Fibroblast of skin of left quadriceps (primary cell): Measurements from ENCODE around the gene C1orf35.

Source experiments
- DNase-seq, 2 experiments: peaks; one replicate each; pipeline ENCODE4 v3.0.0-alpha.2; 2013; ENCODE audit warnings: low read depth in 2 of 2

The C1orf35 gene

GRCh38 chr1:228109073-228109961 lies 6.2 kb upstream of the C1orf35 start, which contains the start of gene MRPL55:
TSS of gene MRPL55 (minus strand) at chr1:228109299. CDS start at chr1:228108260, 1,039 bp downstream.
- DNase-seq = peak; percentile 88 to 90

- no peak for DNase-seq
Observed at GRCh38 chr1:228108742-228109072, 5.6 kb upstream of the C1orf35 start.

GRCh38 chr1:228108055-228108690 lies 5.0 kb upstream of the C1orf35 start:
- DNase-seq = no peak

- no peak for DNase-seq
Observed at GRCh38 chr1:228107636-228108035, 4.5 kb upstream of the C1orf35 start.

GRCh38 chr1:228106800-228107054 lies 3.6 kb upstream of the C1orf35 start:
- no peak for DNase-seq

GRCh38 chr1:228105996-228106799 lies 3.1 kb upstream of the C1orf35 start:
- DNase-seq = no peak

GRCh38 chr1:228105270-228105995 lies 2.3 kb upstream of the C1orf35 start:
- DNase-seq = no peak

GRCh38 chr1:228104526-228105269 lies 1.6 kb upstream of the C1orf35 start:
- DNase-seq = no peak

- DNase-seq = no peak
Observed at GRCh38 chr1:228101994-228102790, 933 bp downstream of the C1orf35 start.

- no peak for DNase-seq
Observed at GRCh38 chr1:228101614-228101993, 1.5 kb downstream of the C1orf35 start.

- DNase-seq = no peak
Observed at GRCh38 chr1:228100822-228101613, 2.1 kb downstream of the C1orf35 start.

- DNase-seq = no peak
Observed at GRCh38 chr1:228099331-228099732, 3.8 kb downstream of the C1orf35 start.

GRCh38 chr1:228098323-228098931 lies 4.7 kb downstream of the C1orf35 start:
- DNase-seq = no peak

GRCh38 chr1:228097333-228098081 lies 5.6 kb downstream of the C1orf35 start:
- no peak for DNase-seq

GRCh38 chr1:228096416-228097332 lies 6.5 kb downstream of the C1orf35 start:
- no peak for DNase-seq

- DNase-seq = no peak
Observed at GRCh38 chr1:228095938-228096337, 7.2 kb downstream of the C1orf35 start.

- no peak for DNase-seq
Observed at GRCh38 chr1:228095161-228095560, 8.0 kb downstream of the C1orf35 start.
